GM23338 (cell line): ENCODE data around the gene CNNM2. TPM values are rescaled to one million over a fixed set of nuclear protein-coding genes. Genes with fewer than 3 reads are reported as not detected.

Experiments
- ATAC-seq: fragments of 200-7000 bp; cut with Tn5 transposase; 3 replicates; pipeline ENCODE4 v1.9.1; 2020
- DNase-seq: peaks from one replicate; pipeline ENCODE4 v3.0.0-alpha.2; 2015; ENCODE audit warnings: low spot score
- H2AFZ ChIP-seq: fragments of 200-600 bp; sonication (generic); 2 replicates; pipeline ENCODE4 v1.8.0; 2016; ENCODE audit warnings: antibody characterized with exemption, mild to moderate bottlenecking, moderate library complexity
- H3F3A ChIP-seq: fragments of 200-600 bp; sonication (generic); replicated peaks from 2 replicates; pipeline ENCODE4 v1.8.0; 2017; ENCODE audit warnings: antibody characterized with exemption, mixed run types, low read depth
- H3K27ac ChIP-seq: fragments of 200-600 bp; sonication (generic); 2 replicates; pipeline ENCODE4 v1.6.1; 2016; ENCODE audit warnings: low read depth
- H3K27me3 ChIP-seq: fragments of 200-600 bp; sonication (generic); 2 replicates; pipeline ENCODE4 v1.8.0; 2016; ENCODE audit warnings: mild to moderate bottlenecking, mixed run types, moderate library complexity; ENCODE audit not compliant: insufficient read depth
- H3K36me3 ChIP-seq: fragments of 200-600 bp; sonication (generic); 2 replicates; pipeline ENCODE4 v1.8.0; 2016; ENCODE audit warnings: mild to moderate bottlenecking; ENCODE audit not compliant: insufficient read depth
- H3K4me1 ChIP-seq: fragments of 200-600 bp; sonication (generic); 2 replicates; pipeline ENCODE4 v1.8.0; 2016; ENCODE audit warnings: mild to moderate bottlenecking, moderate library complexity; ENCODE audit not compliant: insufficient read depth
- H3K4me2 ChIP-seq: fragments of 200-600 bp; sonication (generic); 2 replicates; pipeline ENCODE4 v1.7.1; 2017; ENCODE audit warnings: mixed run types
- H3K4me3 ChIP-seq: fragments of 200-600 bp; sonication (generic); 2 replicates; pipeline ENCODE4 v1.6.1; 2016; ENCODE audit warnings: mixed run types
- H3K79me2 ChIP-seq: fragments of 200-600 bp; sonication (generic); replicated peaks from 2 replicates; pipeline ENCODE4 v1.8.0; 2017; ENCODE audit warnings: mild to moderate bottlenecking; ENCODE audit not compliant: insufficient read depth
- H3K9me2 ChIP-seq: fragments of 200-600 bp; sonication (generic); 2 replicates; pipeline ENCODE4 v1.8.0; 2017; ENCODE audit not compliant: insufficient read depth
- H4K20me1 ChIP-seq: fragments of 200-600 bp; sonication (generic); replicated peaks from 2 replicates; pipeline ENCODE4 v1.8.0; 2017; ENCODE audit warnings: mild to moderate bottlenecking; ENCODE audit not compliant: insufficient read depth
- H3K27ac Mint-ChIP-seq: 2 replicates; pipeline ENCODE4 v1.8.0; 2020; ENCODE audit warnings: inconsistent platforms, mild to moderate bottlenecking, moderate library complexity, mixed read lengths
- H3K27me3 Mint-ChIP-seq: 3 replicates; pipeline ENCODE4 v1.8.0; 2022; ENCODE audit warnings: low read depth, mild to moderate bottlenecking, moderate library complexity, mixed read lengths, inconsistent platforms; ENCODE audit not compliant: insufficient read depth, poor library complexity
- H3K36me3 Mint-ChIP-seq: 3 replicates; pipeline ENCODE4 v1.8.0; 2021; ENCODE audit warnings: low read depth, mild to moderate bottlenecking, inconsistent platforms, moderate library complexity, mixed read lengths
- H3K4me1 Mint-ChIP-seq: 3 replicates; pipeline ENCODE4 v1.8.0; 2020; ENCODE audit warnings: mild to moderate bottlenecking, inconsistent platforms, mixed read lengths
- H3K4me3 Mint-ChIP-seq: 3 replicates; pipeline ENCODE4 v1.8.0; 2021; ENCODE audit warnings: moderate library complexity, mild to moderate bottlenecking, inconsistent platforms, mixed read lengths
- H3K9me3 Mint-ChIP-seq: 3 replicates; pipeline ENCODE4 v1.8.0; 2020; ENCODE audit warnings: moderate library complexity, mild to moderate bottlenecking, inconsistent platforms, mixed read lengths
- EZH2 ChIP-seq: fragments of 200-600 bp; sonication (generic); IDR thresholded peaks from one replicate; pipeline ENCODE4 v1.8.0; 2017; ENCODE audit warnings: antibody characterized with exemption, mild to moderate bottlenecking, low read depth; ENCODE audit not compliant: unreplicated experiment
- EZH2phosphoT487 ChIP-seq: fragments of 200-600 bp; sonication (generic); IDR thresholded peaks from one replicate; pipeline ENCODE4 v1.8.1; 2018; ENCODE audit warnings: antibody characterized with exemption; ENCODE audit not compliant: unreplicated experiment
- NANOG ChIP-seq: IDR thresholded peaks from 2 replicates; pipeline ENCODE4 v1.6.1; 2016; ENCODE audit warnings: antibody characterized with exemption, borderline replicate concordance
- ZNF331 ChIP-seq: fragments of 250-450 bp; sonication (Bioruptor Pico); IDR thresholded peaks from 2 replicates; pipeline ENCODE4 v1.5.0; 2020; ENCODE audit warnings: low read depth, mild to moderate bottlenecking, moderate library complexity
- polyA plus RNA-seq: library from polyadenylated mRNA; unstranded; fragments of >200 nt; fragmentation: Nextera tagmentation; extraction: Ambion mirVana; gene quantifications from 2 replicates; pipeline ENCODE4 v1.2.1, GENCODE V29; 2016
- total RNA-seq: library from RNA; depleted of rRNA; stranded (reverse); fragments of >200 nt; shearing (Covaris generic); gene quantifications from 2 replicates; pipeline ENCODE4 v1.2.3, GENCODE V29; 2014
- TF ChIP-seq, protein P1 (sequence below): fragments of 250-450 bp; sonication (Bioruptor Pico); IDR thresholded peaks from 2 replicates; pipeline ENCODE4 v1.5.0; 2020; ENCODE audit warnings: mild to moderate bottlenecking, moderate library complexity

The CNNM2 gene
- total and polyA plus RNA-seq, 2 experiments from 2014 or later: 4.5 to 31.3 TPM

DNA sequence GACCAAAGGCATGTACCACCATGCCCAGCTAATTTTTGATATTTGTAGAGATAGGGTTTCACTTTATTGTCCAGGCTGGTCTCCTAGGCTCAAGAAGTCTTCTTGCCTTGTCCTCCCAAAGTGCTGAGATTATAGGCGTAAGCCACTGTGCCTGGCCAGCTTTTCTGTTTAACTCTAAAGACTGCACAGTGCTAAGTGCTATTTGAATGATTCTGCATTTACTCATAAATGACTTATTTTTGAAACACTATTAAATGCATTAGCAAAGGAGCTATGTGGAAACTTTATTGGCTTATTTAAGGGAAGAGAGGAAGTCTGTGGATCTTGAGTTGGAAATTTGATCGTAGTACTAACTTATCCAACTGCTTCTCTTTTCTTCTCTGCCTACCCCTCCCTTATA is 185.9 kb downstream of the CNNM2 start (continued):
- TF ChIP-seq, protein P1, sequence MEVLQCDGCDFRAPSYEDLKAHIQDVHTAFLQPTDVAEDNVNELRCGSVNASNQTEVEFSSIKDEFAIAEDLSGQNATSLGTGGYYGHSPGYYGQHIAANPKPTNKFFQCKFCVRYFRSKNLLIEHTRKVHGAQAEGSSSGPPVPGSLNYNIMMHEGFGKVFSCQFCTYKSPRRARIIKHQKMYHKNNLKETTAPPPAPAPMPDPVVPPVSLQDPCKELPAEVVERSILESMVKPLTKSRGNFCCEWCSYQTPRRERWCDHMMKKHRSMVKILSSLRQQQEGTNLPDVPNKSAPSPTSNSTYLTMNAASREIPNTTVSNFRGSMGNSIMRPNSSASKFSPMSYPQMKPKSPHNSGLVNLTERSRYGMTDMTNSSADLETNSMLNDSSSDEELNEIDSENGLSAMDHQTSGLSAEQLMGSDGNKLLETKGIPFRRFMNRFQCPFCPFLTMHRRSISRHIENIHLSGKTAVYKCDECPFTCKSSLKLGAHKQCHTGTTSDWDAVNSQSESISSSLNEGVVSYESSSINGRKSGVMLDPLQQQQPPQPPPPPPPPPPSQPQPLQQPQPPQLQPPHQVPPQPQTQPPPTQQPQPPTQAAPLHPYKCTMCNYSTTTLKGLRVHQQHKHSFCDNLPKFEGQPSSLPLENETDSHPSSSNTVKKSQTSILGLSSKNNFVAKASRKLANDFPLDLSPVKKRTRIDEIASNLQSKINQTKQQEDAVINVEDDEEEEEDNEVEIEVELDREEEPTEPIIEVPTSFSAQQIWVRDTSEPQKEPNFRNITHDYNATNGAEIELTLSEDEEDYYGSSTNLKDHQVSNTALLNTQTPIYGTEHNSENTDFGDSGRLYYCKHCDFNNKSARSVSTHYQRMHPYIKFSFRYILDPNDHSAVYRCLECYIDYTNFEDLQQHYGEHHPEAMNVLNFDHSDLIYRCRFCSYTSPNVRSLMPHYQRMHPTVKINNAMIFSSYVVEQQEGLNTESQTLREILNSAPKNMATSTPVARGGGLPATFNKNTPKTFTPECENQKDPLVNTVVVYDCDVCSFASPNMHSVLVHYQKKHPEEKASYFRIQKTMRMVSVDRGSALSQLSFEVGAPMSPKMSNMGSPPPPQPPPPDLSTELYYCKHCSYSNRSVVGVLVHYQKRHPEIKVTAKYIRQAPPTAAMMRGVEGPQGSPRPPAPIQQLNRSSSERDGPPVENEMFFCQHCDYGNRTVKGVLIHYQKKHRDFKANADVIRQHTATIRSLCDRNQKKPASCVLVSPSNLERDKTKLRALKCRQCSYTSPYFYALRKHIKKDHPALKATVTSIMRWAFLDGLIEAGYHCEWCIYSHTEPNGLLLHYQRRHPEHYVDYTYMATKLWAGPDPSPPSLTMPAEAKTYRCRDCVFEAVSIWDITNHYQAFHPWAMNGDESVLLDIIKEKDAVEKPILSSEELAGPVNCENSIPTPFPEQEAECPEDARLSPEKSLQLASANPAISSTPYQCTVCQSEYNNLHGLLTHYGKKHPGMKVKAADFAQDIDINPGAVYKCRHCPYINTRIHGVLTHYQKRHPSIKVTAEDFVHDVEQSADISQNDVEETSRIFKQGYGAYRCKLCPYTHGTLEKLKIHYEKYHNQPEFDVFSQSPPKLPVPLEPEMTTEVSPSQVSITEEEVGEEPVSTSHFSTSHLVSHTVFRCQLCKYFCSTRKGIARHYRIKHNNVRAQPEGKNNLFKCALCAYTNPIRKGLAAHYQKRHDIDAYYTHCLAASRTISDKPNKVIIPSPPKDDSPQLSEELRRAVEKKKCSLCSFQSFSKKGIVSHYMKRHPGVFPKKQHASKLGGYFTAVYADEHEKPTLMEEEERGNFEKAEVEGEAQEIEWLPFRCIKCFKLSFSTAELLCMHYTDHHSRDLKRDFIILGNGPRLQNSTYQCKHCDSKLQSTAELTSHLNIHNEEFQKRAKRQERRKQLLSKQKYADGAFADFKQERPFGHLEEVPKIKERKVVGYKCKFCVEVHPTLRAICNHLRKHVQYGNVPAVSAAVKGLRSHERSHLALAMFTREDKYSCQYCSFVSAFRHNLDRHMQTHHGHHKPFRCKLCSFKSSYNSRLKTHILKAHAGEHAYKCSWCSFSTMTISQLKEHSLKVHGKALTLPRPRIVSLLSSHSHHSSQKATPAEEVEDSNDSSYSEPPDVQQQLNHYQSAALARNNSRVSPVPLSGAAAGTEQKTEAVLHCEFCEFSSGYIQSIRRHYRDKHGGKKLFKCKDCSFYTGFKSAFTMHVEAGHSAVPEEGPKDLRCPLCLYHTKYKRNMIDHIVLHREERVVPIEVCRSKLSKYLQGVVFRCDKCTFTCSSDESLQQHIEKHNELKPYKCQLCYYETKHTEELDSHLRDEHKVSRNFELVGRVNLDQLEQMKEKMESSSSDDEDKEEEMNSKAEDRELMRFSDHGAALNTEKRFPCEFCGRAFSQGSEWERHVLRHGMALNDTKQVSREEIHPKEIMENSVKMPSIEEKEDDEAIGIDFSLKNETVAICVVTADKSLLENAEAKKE (CRISPR knock-in tag): no peak
- TF ChIP-seq EZH2: no peak
- no peak for TF ChIP-seq ZNF331 (CRISPR knock-in tag)

DNA sequence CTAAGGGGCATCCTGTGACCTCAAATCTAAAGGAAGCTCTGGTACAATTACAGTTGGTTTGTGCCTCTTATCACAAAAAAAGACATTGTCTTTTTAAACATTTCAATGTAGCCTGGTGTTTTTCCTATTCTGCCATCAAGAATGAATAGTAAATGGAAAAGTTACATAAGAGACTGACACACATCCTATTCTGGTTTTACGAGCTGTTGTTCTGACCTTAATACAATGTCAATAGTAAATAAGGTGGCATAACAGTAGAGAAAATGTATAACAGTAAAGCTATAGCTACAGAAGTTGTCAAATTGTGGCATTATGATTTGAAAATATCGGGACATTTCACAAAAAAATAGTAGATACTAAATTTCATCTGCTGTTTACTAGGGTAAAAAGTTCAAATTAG is 186.6 kb downstream of the CNNM2 start:
- H3K4me3 Mint-ChIP-seq: no peak overlapping the region
- no peaks in the 10 kb centered on the region for H3K9me2 ChIP-seq

More for the DNA sequence above, 186.6 kb downstream of the CNNM2 start:
- Histone ChIP-seq H3K27me3 (no peaks in the 10 kb centered on the region), H3K4me3 (no peak overlapping the region), H3K36me3 (no peaks in the 10 kb centered on the region; the same call in 1 of the 2 replicates), H3K79me2 (peaks cover 7% of the 10 kb centered on the region; the same call in 1 of the 2 replicates), H4K20me1 (0 out of 2 replicates have a peak, but pooled peaks cover 2% of the 10 kb centered on the region), H3K4me1 (peaks cover 7% of the 10 kb centered on the region; the same call in 1 of the 2 replicates), H3K4me2 (no peak overlapping the region), H3F3A (no peaks in the 10 kb centered on the region), H2AFZ (no peak overlapping the region), H3K27ac (no peak overlapping the region)
- Mint-ChIP-seq H3K4me1 (peaks cover 11% of the 10 kb centered on the region), H3K36me3 (0 out of 3 replicates have a peak, but pooled peaks cover 5% of the 10 kb centered on the region), H3K27me3 (no peaks in the 10 kb centered on the region), H3K9me3 (no peaks in the 10 kb centered on the region), H3K27ac (no peak overlapping the region)
- ATAC-seq (no peak), DNase-seq (no peak)
- TF ChIP-seq, protein P1 (CRISPR knock-in tag): no peak
- TF ChIP-seq NANOG (no peak), EZH2phosphoT487 (no peak)
